GM19328 (cell line): ENCODE data around the gene GMCL2.
A peak's percentile ranks its signal among the peaks of the same experiment; 100 is the strongest.
"Not testable (repeated sequence)": the region's sequence is repeated elsewhere in the genome, so short reads cannot be mapped to it uniquely, and the experiment has no call there.

Source experiments
- ATAC-seq: cut with Tn5 transposase; IDR thresholded peaks from one replicate; pipeline ENCODE4 v1.9.1; 2021; ENCODE audit warnings: mild to moderate bottlenecking, moderate library complexity; ENCODE audit not compliant: unreplicated experiment

The GMCL2 gene, protein sequence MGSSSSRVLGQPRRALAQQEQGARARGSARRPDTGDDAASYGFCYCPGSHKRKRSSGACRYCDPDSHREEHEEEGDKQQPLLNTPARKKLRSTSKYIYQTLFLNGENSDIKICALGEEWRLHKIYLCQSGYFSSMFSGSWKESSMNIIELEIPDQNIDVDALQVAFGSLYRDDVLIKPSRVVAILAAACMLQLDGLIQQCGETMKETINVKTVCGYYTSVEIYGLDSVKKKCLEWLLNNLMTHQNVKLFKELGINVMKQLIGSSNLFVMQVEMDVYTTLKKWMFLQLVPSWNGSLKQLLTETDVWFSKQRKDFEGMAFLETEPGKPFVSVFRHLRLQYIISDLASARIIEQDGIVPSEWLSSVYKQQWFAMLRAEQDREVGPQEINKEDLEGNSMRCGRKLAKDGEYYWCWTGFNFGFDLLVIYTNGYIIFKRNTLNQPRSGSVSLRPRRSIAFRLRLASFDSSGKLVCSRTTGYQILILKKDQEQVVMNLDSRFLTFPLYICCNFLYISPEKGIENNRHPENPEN

GRCh38 chr5:178187014-178187413 is at the start of gene GMCL2:
Gene GMCL2, minus strand, starts transcription at chr5:178187371. Its CDS starts 72 bp downstream, at chr5:178187299.
- ATAC-seq, result no peak

DNA sequence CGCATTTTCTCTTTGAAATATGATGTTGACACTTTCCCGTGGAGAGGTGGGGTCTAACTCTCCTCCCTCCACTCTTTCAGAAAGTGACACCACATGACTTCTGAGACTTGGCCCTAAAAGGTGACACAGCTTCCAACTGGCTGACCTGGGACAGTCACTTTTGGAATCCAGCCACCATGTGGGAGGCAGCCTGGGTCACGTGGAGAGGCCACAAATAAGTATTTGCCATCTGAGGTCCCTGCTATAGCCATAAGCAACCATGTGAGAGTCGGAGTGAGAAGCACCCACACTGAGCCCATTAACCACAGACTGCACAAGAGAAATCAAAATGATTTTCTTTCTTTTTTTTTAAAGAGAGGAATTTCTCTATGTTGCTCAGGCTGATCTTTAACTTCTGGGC is 49.5 kb upstream of the GMCL2 start:
- ATAC-seq, result no peak

DNA sequence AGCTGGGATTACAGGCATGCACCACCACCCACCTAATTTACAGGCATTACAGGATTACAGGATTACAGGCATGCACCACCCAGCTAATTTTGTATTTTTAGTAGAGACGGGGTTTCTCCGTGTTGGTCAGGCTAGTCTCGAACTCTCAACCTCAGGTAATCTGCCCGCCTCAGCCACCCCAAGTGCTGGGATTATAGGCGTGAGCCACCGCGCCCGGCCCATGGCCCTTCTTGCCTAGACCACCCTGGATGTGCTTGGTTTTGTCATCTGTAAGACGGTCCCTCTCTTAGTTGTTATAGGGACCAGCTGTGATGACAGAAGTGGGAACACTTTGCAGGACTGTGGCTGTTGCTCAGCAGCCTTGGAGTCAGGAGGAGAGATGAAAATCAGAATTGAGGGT is 49.0 kb upstream of the GMCL2 start:
- ATAC-seq, result no peak

GRCh38 chr5:178235588-178235974 is 48.4 kb upstream of the GMCL2 start:
- no peak for ATAC-seq

GRCh38 chr5:178234750-178235587 is 47.8 kb upstream of the GMCL2 start:
- ATAC-seq, result no peak

DNA sequence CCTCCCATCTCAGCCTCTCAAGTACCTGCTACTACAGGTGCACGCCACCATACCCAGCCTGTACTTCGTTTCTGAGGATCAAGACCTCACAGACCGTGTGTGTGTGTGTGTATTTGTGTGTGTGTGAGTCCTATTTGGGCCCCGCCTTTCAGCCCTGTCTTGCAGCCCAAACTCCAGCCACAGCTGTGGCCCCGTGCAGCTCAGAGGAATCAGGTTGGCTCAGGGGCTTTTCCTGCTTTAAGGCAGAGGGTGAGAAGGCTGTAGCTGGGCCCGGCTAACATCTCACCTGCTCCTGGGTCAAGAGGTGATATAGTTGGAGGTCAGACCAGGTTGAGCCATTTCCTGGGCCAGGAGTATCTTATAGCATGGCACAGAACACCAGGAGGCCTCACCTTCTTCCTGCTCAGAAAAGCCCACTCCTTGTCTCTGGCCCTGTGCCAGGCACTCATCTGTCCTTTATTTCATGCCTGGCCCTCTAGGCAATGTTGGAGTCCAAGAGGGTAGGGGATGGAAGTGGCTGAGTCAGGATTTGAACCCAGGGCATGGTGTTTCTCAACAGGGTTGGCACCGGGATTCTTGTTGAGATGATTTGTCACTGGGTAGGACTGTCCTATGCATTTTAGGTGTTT is 47.1 kb upstream of the GMCL2 start:
- ATAC-seq, result no peak

DNA sequence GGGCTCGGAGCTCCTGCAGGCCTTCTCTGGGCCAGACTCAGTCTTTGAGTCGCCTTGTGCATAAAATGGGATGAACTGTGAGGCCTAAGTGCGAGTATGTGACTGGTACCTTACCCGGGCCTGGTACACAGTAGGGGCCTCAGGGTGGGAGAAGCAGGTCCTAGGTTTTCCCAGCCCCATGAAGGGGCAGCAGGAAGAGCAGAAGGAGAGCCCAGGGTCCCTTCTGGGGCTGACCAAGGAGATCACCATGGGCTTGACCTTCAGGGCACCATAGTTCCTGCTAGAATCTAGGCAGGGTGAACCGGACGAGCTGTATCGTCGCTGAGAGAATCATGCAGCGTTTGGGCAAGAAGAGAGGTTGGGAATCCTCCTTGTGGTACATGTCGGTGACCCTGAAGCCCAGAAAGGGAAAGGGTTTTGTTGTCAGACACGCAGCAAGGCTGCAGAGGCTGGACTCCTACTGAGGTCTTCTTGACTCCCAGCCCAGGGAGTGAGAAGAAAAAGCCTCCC is 45.8 kb upstream of the GMCL2 start:
- ATAC-seq, result no peak

DNA sequence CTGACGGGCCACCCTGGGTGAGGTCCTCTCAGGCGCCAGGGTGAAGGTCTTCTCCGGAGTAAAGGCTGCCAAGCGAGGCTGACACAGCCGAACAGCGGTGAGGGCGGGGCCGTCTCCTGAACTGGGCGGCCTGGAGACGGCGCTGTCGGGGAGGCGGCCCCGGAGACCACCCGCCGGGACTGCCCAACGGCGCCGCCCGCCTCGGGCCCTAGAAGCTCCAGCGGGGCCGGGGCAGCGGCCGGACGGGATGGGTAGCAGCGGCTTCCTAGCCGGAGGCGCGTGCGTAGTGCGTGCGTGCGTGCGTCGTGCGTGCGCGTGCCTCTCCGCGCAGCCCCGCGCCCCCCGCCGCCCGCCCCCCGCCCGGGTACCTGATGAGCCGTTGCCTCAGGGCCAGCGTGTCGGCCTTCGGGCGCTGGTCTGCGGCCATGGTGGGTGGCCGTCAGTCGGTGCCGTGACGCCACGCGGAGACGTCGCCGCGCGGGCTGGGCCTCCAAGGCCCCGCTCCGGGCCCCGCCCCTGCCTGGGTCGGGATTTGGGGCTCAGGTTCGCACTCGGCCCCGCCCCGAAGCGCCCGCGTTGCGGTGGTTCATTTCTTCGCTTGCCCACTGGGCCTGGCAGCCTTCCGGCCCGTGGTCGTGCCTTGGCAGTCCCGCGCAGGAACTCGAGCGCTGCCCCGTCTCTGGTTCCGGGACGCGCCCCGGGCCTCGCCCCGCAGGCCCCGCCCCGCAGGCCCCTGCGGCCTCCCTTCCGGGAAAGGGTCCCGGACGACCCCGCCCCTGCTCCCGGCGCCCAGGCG is 45.2 kb upstream of the GMCL2 start, which contains the start of gene PHYKPL:
Gene PHYKPL (minus strand): TSS at position 679 of the 796 bp plus-strand sequence. CDS start 252 bp downstream, at position 427.
- peak; percentile 59 for ATAC-seq

- ATAC-seq, result no peak
Observed at GRCh38 chr5:178231539-178232123, 44.5 kb upstream of the GMCL2 start.

GRCh38 chr5:178230879-178231538 is 43.8 kb upstream of the GMCL2 start:
- ATAC-seq, result no peak

DNA sequence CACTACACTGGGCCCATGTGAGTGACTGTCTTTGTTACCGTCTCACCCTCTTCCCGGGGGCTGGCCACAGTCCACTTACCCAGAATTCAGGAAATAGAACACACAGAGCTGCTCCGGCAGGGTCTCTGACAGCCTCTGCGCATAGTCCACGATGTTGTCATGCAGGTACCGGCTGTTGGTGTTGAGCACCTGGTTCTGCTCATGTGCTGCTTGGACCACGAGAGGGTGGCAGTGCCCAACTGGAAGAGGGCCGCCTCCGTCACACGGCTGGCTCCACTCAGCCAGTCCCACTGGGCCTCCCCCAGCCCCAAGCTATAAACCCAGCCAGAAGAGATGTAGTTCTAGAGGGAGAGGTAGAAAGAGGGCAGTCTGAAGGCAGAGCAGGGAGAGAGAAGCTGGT is 42.7 kb upstream of the GMCL2 start:
- no peak for ATAC-seq

DNA sequence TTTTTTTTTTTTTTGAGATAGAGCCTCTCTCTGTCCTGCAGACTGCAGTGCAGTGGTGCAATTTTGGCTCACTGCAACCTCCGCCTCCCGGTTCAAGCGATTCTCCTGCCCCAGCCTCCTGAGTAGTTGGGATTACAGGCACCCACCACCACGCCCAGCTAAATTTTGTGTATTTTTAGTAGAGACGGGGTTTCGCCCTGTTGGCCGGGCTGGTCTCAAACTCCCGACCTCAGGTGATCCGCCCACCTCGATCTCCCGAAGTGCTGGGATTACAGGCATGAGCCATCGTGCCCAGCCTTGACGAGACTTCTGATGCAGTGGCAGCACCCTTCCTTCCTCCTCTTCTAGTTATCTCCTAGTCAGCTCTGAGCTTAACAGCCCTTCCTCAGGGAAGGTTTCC is 41.9 kb upstream of the GMCL2 start:
- ATAC-seq, result not testable (repeated sequence)

DNA sequence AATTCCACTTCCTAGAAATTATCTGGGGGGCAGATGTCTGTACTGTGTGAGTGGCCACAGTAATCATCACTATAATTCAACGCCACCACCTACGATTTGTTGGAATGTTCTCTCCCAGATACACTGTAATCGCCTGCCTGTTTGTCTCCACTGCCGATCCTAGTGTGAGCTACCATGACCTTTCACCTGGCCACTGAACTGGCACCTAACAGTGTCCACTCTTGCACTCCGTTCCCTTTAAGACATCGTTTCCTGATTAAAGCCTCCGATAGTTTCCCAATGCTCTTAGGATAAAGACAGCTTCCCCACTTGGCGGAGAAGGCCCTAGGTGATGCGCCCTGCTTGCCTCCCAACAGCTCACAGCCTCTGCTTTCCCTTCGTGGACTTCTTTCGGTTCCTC is 41.4 kb upstream of the GMCL2 start:
- no peak for ATAC-seq

- no peak for ATAC-seq
Observed at GRCh38 chr5:178227929-178228328, 40.8 kb upstream of the GMCL2 start.

DNA sequence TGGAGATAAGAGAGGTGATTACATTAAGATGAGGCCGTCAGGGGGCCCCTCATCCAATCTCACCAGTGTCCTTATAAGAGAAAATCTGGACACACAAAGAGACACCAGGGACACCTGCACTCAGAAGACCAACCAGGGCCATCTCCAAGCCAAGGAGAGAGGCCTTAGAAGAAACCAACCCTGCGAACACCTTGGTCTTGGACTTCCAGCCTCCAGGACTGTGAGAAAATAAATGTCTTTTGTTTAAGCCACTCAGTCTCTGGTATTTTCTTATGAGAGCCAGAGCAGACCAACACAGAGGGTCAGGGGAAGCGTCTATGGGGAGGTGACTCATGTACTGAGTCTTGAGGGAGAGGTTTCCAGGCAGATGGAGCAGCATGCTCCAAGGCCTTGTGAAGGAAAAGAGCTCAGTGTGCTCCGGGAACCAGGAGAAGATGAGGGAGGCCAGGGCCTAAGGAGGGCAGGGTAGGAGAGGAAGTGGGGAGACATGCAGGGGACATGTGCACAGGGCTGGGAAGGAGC is 40.0 kb upstream of the GMCL2 start:
- ATAC-seq, result no peak

DNA sequence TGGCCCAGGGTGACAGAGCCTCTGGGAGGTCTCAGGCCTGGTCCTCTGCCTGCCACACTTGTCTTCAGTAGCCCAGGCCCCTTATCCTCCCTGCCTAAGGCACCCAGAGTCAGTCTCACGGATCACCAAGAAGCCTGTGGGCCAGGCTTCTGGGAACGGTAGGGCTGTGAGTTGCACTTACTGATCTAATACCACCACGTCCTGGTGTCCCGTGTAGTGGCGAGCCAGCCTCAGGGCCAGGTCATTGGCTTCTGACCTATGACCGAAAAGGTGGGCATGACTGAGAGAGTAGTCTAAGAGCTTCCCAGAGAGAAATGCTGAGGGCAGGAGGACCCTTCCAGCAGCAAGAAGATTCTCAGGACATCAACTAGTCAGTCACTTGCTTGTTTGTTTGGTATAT is 38.0 kb upstream of the GMCL2 start:
- no peak for ATAC-seq

DNA sequence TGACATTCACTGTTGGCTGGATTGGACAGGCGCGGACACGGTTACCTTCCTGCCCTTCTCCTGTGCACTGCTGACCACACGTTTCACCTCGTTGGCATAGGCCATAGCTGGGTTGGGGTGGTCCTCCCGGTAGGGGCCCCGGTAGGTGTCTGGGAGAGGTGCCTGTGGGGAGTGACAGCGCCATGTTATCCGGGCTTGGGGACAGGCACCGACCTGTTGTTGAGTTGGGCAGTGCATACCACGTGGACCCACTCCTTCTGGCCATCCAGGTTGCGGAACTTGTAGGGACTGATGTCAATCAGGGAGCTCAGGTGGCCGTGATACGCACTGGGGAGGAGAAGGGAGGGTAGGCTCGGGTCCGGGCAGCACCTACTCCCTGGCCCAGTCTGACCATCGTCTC is 37.2 kb upstream of the GMCL2 start:
- no peak for ATAC-seq

DNA sequence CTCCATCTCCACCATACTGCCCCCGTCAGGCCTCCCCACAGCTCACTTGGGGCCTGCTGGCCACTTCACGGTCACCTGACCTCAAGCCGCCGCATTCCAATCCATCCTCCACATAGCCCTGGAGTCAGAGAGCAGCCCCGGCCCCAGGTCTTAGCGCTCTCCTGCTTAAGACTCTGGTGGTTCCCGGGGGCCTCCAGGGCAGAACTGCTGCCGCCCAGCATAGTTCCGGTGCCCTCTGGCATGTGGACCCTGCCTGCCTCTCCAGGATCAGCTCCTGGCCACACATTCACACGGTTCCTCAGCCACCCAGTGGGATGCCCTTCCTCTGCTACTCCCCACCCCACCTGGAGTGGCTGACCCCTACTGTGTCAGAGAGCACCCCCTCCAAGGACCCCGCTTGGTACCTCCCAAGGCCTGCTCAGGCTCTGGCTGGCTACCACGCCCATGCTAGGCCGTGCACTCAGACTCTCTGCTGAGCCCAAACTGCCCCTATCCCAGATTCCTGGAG is 36.7 kb upstream of the GMCL2 start:
- ATAC-seq, result no peak

GRCh38 chr5:178223196-178223773 is 36.1 kb upstream of the GMCL2 start:
- no peak for ATAC-seq
